IMR-90 (cell line): ENCODE measurements around the gene DYSF. TPM values are rescaled to one million over a fixed set of nuclear protein-coding genes. Genes with fewer than 3 reads are reported as not detected.

ENCODE experiments used
- ATAC-seq: fragments of 200-7000 bp; cut with Tn5 transposase; 2 replicates; pipeline ENCODE4 v1.9.1; 2020; ENCODE audit warnings: low read depth, mild to moderate bottlenecking, moderate library complexity
- BruUV-seq: library from RNA; stranded (reverse); fragments of 400-500 nt; replicated peaks from 2 replicates; lab custom pipeline; 2021; lab: Mats Ljungman, UMichigan
- CTCF ChIA-PET: fragments of 300-600 bp; formaldehyde crosslinking; extraction: SDS; loops from one replicate; lab custom pipeline; 2021; ENCODE audit warnings: antibody characterized with exemption; lab: Yijun Ruan, JAX
- POLR2A ChIA-PET: fragments of 300-600 bp; sonication (Branson Sonifier 250); formaldehyde crosslinking; loops from one replicate; lab custom pipeline; 2022; ENCODE audit warnings: antibody characterized with exemption; ENCODE audit not compliant: unreplicated experiment; lab: Charles Lee
- DNase-seq: peaks from one replicate; pipeline ENCODE4 v3.0.0; 2013
- H2AFZ ChIP-seq: replicated peaks from 2 replicates; pipeline ENCODE3; 2013; ENCODE audit warnings: low read length, mild to moderate bottlenecking; ENCODE audit not compliant: poor library complexity
- H2AK5ac ChIP-seq: 2 replicates; pipeline ENCODE4 v1.6.1; 2013; ENCODE audit warnings: low read depth, low read length, inconsistent platforms
- H2AK9ac ChIP-seq: replicated peaks from 2 replicates; pipeline ENCODE3; 2013; ENCODE audit warnings: mild to moderate bottlenecking, low read depth, low read length, moderate library complexity; ENCODE audit not compliant: poor library complexity
- H2BK120ac ChIP-seq: 2 replicates; pipeline ENCODE4 v1.6.1; 2013; ENCODE audit warnings: low read depth, low read length, inconsistent platforms
- H2BK15ac ChIP-seq: 3 replicates; pipeline ENCODE4 v1.6.1; 2013; ENCODE audit warnings: low read depth, low read length, inconsistent platforms
- H2BK20ac ChIP-seq: 2 replicates; pipeline ENCODE4 v1.6.1; 2013; ENCODE audit warnings: low read depth, mild to moderate bottlenecking, inconsistent platforms, low read length, moderate library complexity
- H2BK5ac ChIP-seq: 2 replicates; pipeline ENCODE4 v1.6.1; 2013; ENCODE audit warnings: mild to moderate bottlenecking, low read depth, low read length, inconsistent platforms; ENCODE audit not compliant: poor library complexity, severe bottlenecking
- H3K14ac ChIP-seq: replicated peaks from 2 replicates; pipeline ENCODE4 v1.6.1; 2013; ENCODE audit warnings: low read depth, low read length, inconsistent platforms
- H3K18ac ChIP-seq: 2 replicates; pipeline ENCODE4 v1.6.1; 2013; ENCODE audit warnings: low read depth, low read length, control low read depth
- H3K23ac ChIP-seq: 2 replicates; pipeline ENCODE4 v1.6.1; 2013; ENCODE audit warnings: low read depth, low read length, inconsistent platforms
- H3K27ac ChIP-seq: 2 replicates; pipeline ENCODE4 v1.5.1; 2013; ENCODE audit warnings: mild to moderate bottlenecking, control low read depth, low read length; ENCODE audit not compliant: insufficient read depth
- H3K27me3 ChIP-seq: 2 replicates; pipeline ENCODE4 v1.6.1; 2013; ENCODE audit warnings: low read length; ENCODE audit not compliant: control insufficient read depth, insufficient read depth
- H3K36me3 ChIP-seq: 2 replicates; pipeline ENCODE4 v1.6.1; 2013; ENCODE audit warnings: low read length, mixed read lengths; ENCODE audit not compliant: control insufficient read depth, insufficient read depth
- H3K4ac ChIP-seq: 2 replicates; pipeline ENCODE4 v1.6.1; 2013; ENCODE audit warnings: low read depth, low read length, inconsistent platforms
- H3K4me1 ChIP-seq: 2 replicates; pipeline ENCODE4 v1.6.1; 2013; ENCODE audit warnings: low read length, mixed read lengths; ENCODE audit not compliant: control insufficient read depth, insufficient read depth
- H3K4me2 ChIP-seq: 2 replicates; pipeline ENCODE4 v1.6.1; 2013; ENCODE audit warnings: low read depth, mild to moderate bottlenecking, control low read depth, low read length, moderate library complexity
- H3K4me3 ChIP-seq: 2 replicates; pipeline ENCODE4 v1.5.1; 2013; ENCODE audit warnings: low read depth, mild to moderate bottlenecking, control low read depth, low read length, moderate library complexity; ENCODE audit not compliant: insufficient read depth
- H3K56ac ChIP-seq: 2 replicates; pipeline ENCODE4 v1.6.1; 2013; ENCODE audit warnings: low read length, inconsistent platforms; ENCODE audit not compliant: insufficient read depth; ENCODE audit errors: extremely low read depth
- H3K79me1 ChIP-seq, 2 experiments: 2 replicates each; pipeline ENCODE4 v1.6.1; 2013; ENCODE audit warnings: low read length in 2 of 2, inconsistent platforms in 1 of 2, low read depth in 1 of 2
- H3K9ac ChIP-seq: 2 replicates; pipeline ENCODE4 v1.6.1; 2013; ENCODE audit warnings: low read depth, low read length, control low read depth
- H3K9me1 ChIP-seq: 2 replicates; pipeline ENCODE4 v1.6.1; 2013; ENCODE audit warnings: low read length, inconsistent platforms; ENCODE audit not compliant: insufficient read depth
- H3K9me3 ChIP-seq: 2 replicates; pipeline ENCODE4 v1.6.1; 2013; ENCODE audit warnings: low read length; ENCODE audit not compliant: control insufficient read depth, insufficient read depth
- H4K20me1 ChIP-seq: 2 replicates; pipeline ENCODE4 v1.6.1; 2013; ENCODE audit warnings: low read length, inconsistent platforms; ENCODE audit not compliant: insufficient read depth
- H4K5ac ChIP-seq: 2 replicates; pipeline ENCODE4 v1.6.1; 2013; ENCODE audit warnings: mild to moderate bottlenecking, low read depth, low read length, control low read depth
- H4K8ac ChIP-seq, 2 experiments: 2 replicates each; pipeline ENCODE4 v1.6.1; 2013; ENCODE audit warnings: low read depth in 2 of 2, low read length in 2 of 2, control low read depth in 1 of 2, inconsistent platforms in 1 of 2
- H4K91ac ChIP-seq: 2 replicates; pipeline ENCODE4 v1.6.1; 2013; ENCODE audit warnings: low read depth, low read length, inconsistent platforms; ENCODE audit not compliant: insufficient read depth
- NFE2L2 ChIP-seq: fragments of 150-350 bp; IDR thresholded peaks from 2 replicates; pipeline ENCODE4 v1.6.1; 2016; ENCODE audit warnings: low read depth, mild to moderate bottlenecking, low read length
- RAD21 ChIP-seq: IDR thresholded peaks from 2 replicates; pipeline ENCODE4 v1.6.1; 2012; ENCODE audit warnings: low read length, improper control_type of control experiment
- RCOR1 ChIP-seq: IDR thresholded peaks from 2 replicates; pipeline ENCODE4 v1.6.1; 2012; ENCODE audit warnings: mild to moderate bottlenecking, low read length, improper control_type of control experiment; ENCODE audit not compliant: insufficient replicate concordance
- SMC3 ChIP-seq: fragments of 150-350 bp; IDR thresholded peaks from 2 replicates; pipeline ENCODE4 v1.6.1; 2016; ENCODE audit warnings: low read depth, mild to moderate bottlenecking, antibody characterized with exemption, low read length, moderate library complexity
- USF2 ChIP-seq: fragments of 150-350 bp; IDR thresholded peaks from 2 replicates; pipeline ENCODE4 v1.6.1; 2017; ENCODE audit warnings: mild to moderate bottlenecking, antibody characterized with exemption, low read length, low read depth
- WGBS, 2 experiments: methylation state at CpG; one replicate each; pipeline versions ENCODE4 v1.1.5 to v1.1.7; 2013; ENCODE audit warnings: missing lambda C conversion rate in 2 of 2; ENCODE audit not compliant: insufficient read length in 1 of 2; ENCODE audit errors: extremely low coverage in 2 of 2; 5-methylcytosine and 5-hydroxymethylcytosine counted together
- dilution Hi-C: fragments of 300-500 bp; cut with HindIII; formaldehyde crosslinking; loops from one replicate; pipeline ENCODE4 v1.14.3; 2018; ENCODE audit warnings: low sequenced_read_pairs; ENCODE audit not compliant: unreplicated experiment
- in situ Hi-C: fragments of 300-500 bp; cut with MboI; formaldehyde crosslinking; loops from 3 replicates; pipeline ENCODE4 v1.14.3; 2019; ENCODE audit warnings: low sequenced_read_pairs, inconsistent platforms, mixed read lengths
- intact Hi-C: fragments of 100-400 bp; cut with micrococcal nuclease; formaldehyde crosslinking; loops from 2 replicates; pipeline ENCODE4 v1.10.0; 2022
- polyA plus RNA-seq, 3 experiments: library from polyadenylated mRNA; depleted of rRNA; stranded (reverse); fragments of >200 nt; gene quantifications; 2 replicates each; pipeline ENCODE4 v1.2.3, GENCODE V29; 2012; ENCODE audit warnings: low replicate concordance in 1 of 3
- total RNA-seq: library from RNA; depleted of rRNA; stranded (reverse); fragments of >200 nt; gene quantifications from 2 replicates; pipeline ENCODE4 v1.2.3, GENCODE V29; 2012
- TF ChIP-seq, protein P1 (sequence below): fragments of 150-350 bp; IDR thresholded peaks from 2 replicates; pipeline ENCODE4 v1.6.1; 2016; ENCODE audit warnings: low read depth, mild to moderate bottlenecking, low read length, moderate library complexity, borderline replicate concordance

DYSF gene
- total and polyA plus RNA-seq, 2 of the 4 experiments (the other 2 are of a cell fraction), result 0.09 to 0.18 TPM

DNA sequence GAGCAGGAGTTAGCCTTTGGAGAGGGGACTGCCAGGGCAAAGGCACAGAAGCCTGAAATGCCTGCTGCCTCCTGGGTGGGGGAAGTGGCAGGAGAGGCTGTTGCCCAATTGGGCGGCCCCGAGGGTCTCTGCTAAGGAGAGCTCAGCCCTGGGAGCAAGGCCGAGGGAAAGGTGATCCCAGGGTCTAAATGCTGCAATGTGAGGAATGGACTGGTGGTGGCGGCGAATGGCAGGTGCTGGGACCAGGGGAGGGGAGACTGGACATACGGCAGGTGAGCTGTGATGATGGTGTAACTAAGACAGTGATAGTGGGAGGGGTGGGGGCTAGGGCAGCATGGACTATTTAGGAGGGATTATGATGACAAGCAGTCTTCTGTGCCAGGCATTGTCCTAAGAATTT is 104.0 kb downstream of the DYSF start:
- Histone ChIP-seq H2BK5ac (no peak overlapping the region), H3K9me1 (no peaks in the 10 kb centered on the region), H3K4me2 (no peak overlapping the region), H2BK120ac (no peak overlapping the region), H3K27ac (no peak overlapping the region), H3K9me3 (no peaks in the 10 kb centered on the region), H4K20me1 (no peaks in the 10 kb centered on the region), H3K79me1 (no peaks in the 10 kb centered on the region), H4K91ac (no peak overlapping the region), H3K9ac (no peak overlapping the region), H3K4me3 (no peak overlapping the region), H3K4ac (no peak overlapping the region), H3K4me1 (no peaks in the 10 kb centered on the region), H3K14ac (no peak overlapping the region), H3K36me3 (no peaks in the 10 kb centered on the region), H2AFZ (no peak overlapping the region), H2AK5ac (no peak overlapping the region), H2BK15ac (no peak overlapping the region), H2BK20ac (no peak overlapping the region), H3K23ac (no peak overlapping the region), H3K18ac (no peak overlapping the region), H4K8ac (no peak overlapping the region), H3K56ac (no peak overlapping the region), H2AK9ac (no peak overlapping the region), H3K27me3 (peaks cover 49% of the 10 kb centered on the region), H4K5ac (no peak overlapping the region)
- DNase-seq, result no peak
- in situ Hi-C loops, result no loop called here
- POLR2A ChIA-PET, result no interaction called here
- CTCF ChIA-PET, result no interaction called here
- no peak for TF ChIP-seq RAD21
- TF ChIP-seq RCOR1, result no peak
- no peak for TF ChIP-seq NFE2L2
- no peak for TF ChIP-seq SMC3
- no peak for TF ChIP-seq USF2
- TF ChIP-seq, protein P1, sequence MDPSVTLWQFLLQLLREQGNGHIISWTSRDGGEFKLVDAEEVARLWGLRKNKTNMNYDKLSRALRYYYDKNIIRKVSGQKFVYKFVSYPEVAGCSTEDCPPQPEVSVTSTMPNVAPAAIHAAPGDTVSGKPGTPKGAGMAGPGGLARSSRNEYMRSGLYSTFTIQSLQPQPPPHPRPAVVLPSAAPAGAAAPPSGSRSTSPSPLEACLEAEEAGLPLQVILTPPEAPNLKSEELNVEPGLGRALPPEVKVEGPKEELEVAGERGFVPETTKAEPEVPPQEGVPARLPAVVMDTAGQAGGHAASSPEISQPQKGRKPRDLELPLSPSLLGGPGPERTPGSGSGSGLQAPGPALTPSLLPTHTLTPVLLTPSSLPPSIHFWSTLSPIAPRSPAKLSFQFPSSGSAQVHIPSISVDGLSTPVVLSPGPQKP, result no peak
- ATAC-seq, result no peak
- WGBS, 2 experiments, result 59% methylated on average over 5 of the region's 6 CpGs; no CpG with 5 or more reads in 1 of the 2 experiments
- intact Hi-C loops, result no loop called here
- dilution Hi-C loops, result no loop called here
- BruUV-seq, result no TSS peak
